Measurements from ENCODE around the gene CRMP1.
"Not testable (repeated sequence)": the region's sequence is repeated elsewhere in the genome, so short reads cannot be mapped to it uniquely, and the experiment has no call there.

Gene CRMP1

GRCh38 chr4:5852523-5853202, 40.2 kb downstream of the CRMP1 start:
- no peak for DNase-seq

GRCh38 chr4:5851637-5852301, 41.1 kb downstream of the CRMP1 start:
- no peak for DNase-seq

- no peak for DNase-seq
Measured at GRCh38 chr4:5845035-5845905, 47.6 kb downstream of the CRMP1 start.

GRCh38 chr4:5843573-5844530, 49.0 kb downstream of the CRMP1 start:
- no peak for DNase-seq

GRCh38 chr4:5842456-5842855, 50.4 kb downstream of the CRMP1 start:
- DNase-seq = no peak

GRCh38 chr4:5839751-5840674, 52.9 kb downstream of the CRMP1 start:
- DNase-seq = no peak

GRCh38 chr4:5839332-5839731, 53.6 kb downstream of the CRMP1 start:
- DNase-seq = no peak

- DNase-seq = not testable (repeated sequence)
Measured at GRCh38 chr4:5837483-5837882, 55.4 kb downstream of the CRMP1 start.

GRCh38 chr4:5836943-5837342, 55.9 kb downstream of the CRMP1 start:
- no peak for DNase-seq

GRCh38 chr4:5828005-5828391, 64.9 kb downstream of the CRMP1 start:
- no peak for DNase-seq

GRCh38 chr4:5827108-5828004, 65.5 kb downstream of the CRMP1 start:
- DNase-seq = no peak

- DNase-seq = no peak
Measured at GRCh38 chr4:5826437-5827107, 66.3 kb downstream of the CRMP1 start.

GRCh38 chr4:5825321-5826041, 67.4 kb downstream of the CRMP1 start:
- DNase-seq = no peak

GRCh38 chr4:5824635-5825034, 68.3 kb downstream of the CRMP1 start:
- no peak for DNase-seq

GRCh38 chr4:5824227-5824626, 68.7 kb downstream of the CRMP1 start:
- no peak for DNase-seq

- DNase-seq = no peak
Measured at GRCh38 chr4:5823542-5824211, 69.2 kb downstream of the CRMP1 start.

GRCh38 chr4:5822619-5823018, 70.3 kb downstream of the CRMP1 start:
- DNase-seq = no peak

- DNase-seq = no peak
Measured at GRCh38 chr4:5821665-5822358, 71.1 kb downstream of the CRMP1 start.

All from DMS79 treated with DMSO at 0.1 percent for 48 hours (cell line).